ENCODE results near the gene ANKRD13C.

DNA sequence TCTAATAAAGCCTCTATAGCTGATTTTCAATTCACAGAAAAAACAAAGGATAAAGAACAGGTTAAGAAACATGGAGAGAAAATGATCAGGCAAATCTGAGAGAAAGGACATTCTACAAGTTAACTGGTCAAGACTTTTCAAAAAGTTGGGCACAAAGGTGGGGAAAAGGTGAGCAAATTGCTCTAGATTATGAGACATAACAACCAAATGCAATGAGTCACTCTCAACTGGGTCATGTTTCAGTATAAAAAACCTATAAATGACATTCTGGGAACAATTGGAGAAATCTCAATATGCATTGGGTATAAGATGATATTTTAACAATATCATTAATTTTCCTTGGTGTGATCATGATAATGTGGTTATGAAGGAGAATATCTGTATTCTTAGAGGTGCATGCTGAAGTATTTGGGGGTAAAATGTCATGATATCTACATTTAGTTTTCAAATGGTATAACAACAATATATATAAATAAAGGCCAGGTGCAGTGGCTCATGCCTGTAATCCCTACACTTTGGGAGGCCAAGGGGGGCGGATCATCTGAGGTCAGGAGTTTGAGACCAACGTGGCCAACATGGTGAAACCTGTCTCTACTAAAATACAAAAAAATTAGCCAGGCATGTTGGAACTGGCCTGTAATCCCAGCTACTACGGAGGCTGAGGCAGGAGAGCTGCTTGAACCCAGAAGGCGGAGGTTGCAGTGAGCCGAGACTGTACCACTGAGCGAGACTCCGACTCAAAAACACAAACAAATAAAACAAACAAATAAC is 27.0 kb downstream of the ANKRD13C start:
- TF ChIP-seq SUZ12 (IDR thresholded peaks at IDR 0.05) (no peak), LEF1 (IDR thresholded peaks at IDR 0.05; ENCODE audit: borderline replicate concordance) (no peak), FOXM1 (IDR thresholded peaks at IDR 0.05; ENCODE audit: borderline replicate concordance) (no peak)
- TF ChIP-seq, protein P1, sequence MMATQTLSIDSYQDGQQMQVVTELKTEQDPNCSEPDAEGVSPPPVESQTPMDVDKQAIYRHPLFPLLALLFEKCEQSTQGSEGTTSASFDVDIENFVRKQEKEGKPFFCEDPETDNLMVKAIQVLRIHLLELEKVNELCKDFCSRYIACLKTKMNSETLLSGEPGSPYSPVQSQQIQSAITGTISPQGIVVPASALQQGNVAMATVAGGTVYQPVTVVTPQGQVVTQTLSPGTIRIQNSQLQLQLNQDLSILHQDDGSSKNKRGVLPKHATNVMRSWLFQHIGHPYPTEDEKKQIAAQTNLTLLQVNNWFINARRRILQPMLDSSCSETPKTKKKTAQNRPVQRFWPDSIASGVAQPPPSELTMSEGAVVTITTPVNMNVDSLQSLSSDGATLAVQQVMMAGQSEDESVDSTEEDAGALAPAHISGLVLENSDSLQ (IDR thresholded peaks at IDR 0.05) = no peak

Measured in HEK293T (cell line).